Sigmoid colon (tissue), 4 donors: Measurements from ENCODE around the gene TMSB10.

Experiments
- EP300 ChIP-seq, 4 donors: sonication (generic); formaldehyde crosslinking; IDR thresholded peaks; one replicate each; pipeline ENCODE4 v1.6.1; 2017; ENCODE audit warnings: antibody characterized with exemption in 4 of 4
- POLR2A ChIP-seq, 2 donors: fragments of 450-650 bp; IDR thresholded peaks; one replicate each; pipeline ENCODE4 v1.6.1; 2016; ENCODE audit warnings: antibody characterized with exemption in 2 of 2, mild to moderate bottlenecking in 2 of 2, moderate library complexity in 2 of 2
- POLR2AphosphoS5 ChIP-seq, 4 donors: sonication (generic); formaldehyde crosslinking; IDR thresholded peaks; one replicate each; pipeline ENCODE4 v1.6.1; 2017; ENCODE audit warnings: antibody characterized with exemption in 4 of 4
- TF ChIP-seq, protein P1 (sequence below), 4 experiments: fragments of 450-650 bp in 3 of 4; fragments of 200-600 bp in 1 of 4; IDR thresholded peaks; one replicate each; pipeline ENCODE4 v1.5.1; 2016 to 2019; ENCODE audit warnings: antibody characterized with exemption in 4 of 4, mild to moderate bottlenecking in 3 of 4, moderate library complexity in 2 of 4

GRCh38 chr2:84953535-84953934 is 48.1 kb downstream of the TMSB10 start:
- TF ChIP-seq, protein P1, sequence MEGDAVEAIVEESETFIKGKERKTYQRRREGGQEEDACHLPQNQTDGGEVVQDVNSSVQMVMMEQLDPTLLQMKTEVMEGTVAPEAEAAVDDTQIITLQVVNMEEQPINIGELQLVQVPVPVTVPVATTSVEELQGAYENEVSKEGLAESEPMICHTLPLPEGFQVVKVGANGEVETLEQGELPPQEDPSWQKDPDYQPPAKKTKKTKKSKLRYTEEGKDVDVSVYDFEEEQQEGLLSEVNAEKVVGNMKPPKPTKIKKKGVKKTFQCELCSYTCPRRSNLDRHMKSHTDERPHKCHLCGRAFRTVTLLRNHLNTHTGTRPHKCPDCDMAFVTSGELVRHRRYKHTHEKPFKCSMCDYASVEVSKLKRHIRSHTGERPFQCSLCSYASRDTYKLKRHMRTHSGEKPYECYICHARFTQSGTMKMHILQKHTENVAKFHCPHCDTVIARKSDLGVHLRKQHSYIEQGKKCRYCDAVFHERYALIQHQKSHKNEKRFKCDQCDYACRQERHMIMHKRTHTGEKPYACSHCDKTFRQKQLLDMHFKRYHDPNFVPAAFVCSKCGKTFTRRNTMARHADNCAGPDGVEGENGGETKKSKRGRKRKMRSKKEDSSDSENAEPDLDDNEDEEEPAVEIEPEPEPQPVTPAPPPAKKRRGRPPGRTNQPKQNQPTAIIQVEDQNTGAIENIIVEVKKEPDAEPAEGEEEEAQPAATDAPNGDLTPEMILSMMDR (IDR thresholded peaks at IDR 0.05), result no peak
- no peak for TF ChIP-seq POLR2AphosphoS5 (IDR thresholded peaks at IDR 0.05)
- no peak for TF ChIP-seq EP300 (IDR thresholded peaks at IDR 0.05)
- no peak for TF ChIP-seq POLR2A (IDR thresholded peaks at IDR 0.05)
